GM19023 (cell line): Measurements from ENCODE around the gene CAPN11.
A peak's percentile ranks its signal among the peaks of the same experiment; 100 is the strongest.
"Not testable (repeated sequence)": the region's sequence is repeated elsewhere in the genome, so short reads cannot be mapped to it uniquely, and the experiment has no call there.

Experiments
- ATAC-seq: cut with Tn5 transposase; IDR thresholded peaks from one replicate; pipeline ENCODE4 v1.9.1; 2021; ENCODE audit warnings: mild to moderate bottlenecking, moderate library complexity; ENCODE audit not compliant: unreplicated experiment

CAPN11 gene

GRCh38 chr6:44179648-44180047, 21.0 kb downstream of the CAPN11 start:
- ATAC-seq, result no peak

GRCh38 chr6:44180406-44180805, 21.8 kb downstream of the CAPN11 start:
- no peak for ATAC-seq

GRCh38 chr6:44180886-44181285, 22.3 kb downstream of the CAPN11 start:
- ATAC-seq, result no peak

- ATAC-seq, result not testable (repeated sequence)
Measured at GRCh38 chr6:44181784-44182183, 23.2 kb downstream of the CAPN11 start.

- no peak for ATAC-seq
Measured at GRCh38 chr6:44182911-44183390, 24.3 kb downstream of the CAPN11 start.

- ATAC-seq, result no peak
Measured at GRCh38 chr6:44183783-44184182, 25.2 kb downstream of the CAPN11 start.

- not testable (repeated sequence) for ATAC-seq
Measured at GRCh38 chr6:44185356-44185755, 26.7 kb downstream of the CAPN11 start.

- ATAC-seq, result no peak
Measured at GRCh38 chr6:44185953-44186634, 27.5 kb downstream of the CAPN11 start.

- ATAC-seq, result no peak
Measured at GRCh38 chr6:44186635-44187025, 28.0 kb downstream of the CAPN11 start.

GRCh38 chr6:44188819-44189218, 30.2 kb downstream of the CAPN11 start:
- no peak for ATAC-seq

- no peak for ATAC-seq
Measured at GRCh38 chr6:44189257-44189656, 30.6 kb downstream of the CAPN11 start.

GRCh38 chr6:44190715-44191114, 32.1 kb downstream of the CAPN11 start:
- ATAC-seq, result peak; percentile 63

- ATAC-seq, result no peak
Measured at GRCh38 chr6:44192428-44193041, 33.9 kb downstream of the CAPN11 start.

GRCh38 chr6:44193307-44193910, 34.8 kb downstream of the CAPN11 start:
- no peak for ATAC-seq

GRCh38 chr6:44194326-44194725, 35.7 kb downstream of the CAPN11 start:
- ATAC-seq, result no peak

- not testable (repeated sequence) for ATAC-seq
Measured at GRCh38 chr6:44196351-44196750, 37.7 kb downstream of the CAPN11 start.

- no peak for ATAC-seq
Measured at GRCh38 chr6:44198684-44199083, 40.1 kb downstream of the CAPN11 start.

GRCh38 chr6:44199883-44200282, 41.3 kb downstream of the CAPN11 start:
- no peak for ATAC-seq

- ATAC-seq, result no peak
Measured at GRCh38 chr6:44201200-44201599, 42.6 kb downstream of the CAPN11 start.

- no peak for ATAC-seq
Measured at GRCh38 chr6:44201638-44202303, 43.2 kb downstream of the CAPN11 start.

- no peak for ATAC-seq
Measured at GRCh38 chr6:44202332-44202971, 43.8 kb downstream of the CAPN11 start.
